HepG2 (cell line): ENCODE data around the gene FAM161A. TPM values are rescaled to one million over a fixed set of nuclear protein-coding genes. Genes with fewer than 3 reads are reported as not detected.

Source experiments
- ATAC-seq: fragments of 200-7000 bp; cut with Tn5 transposase; 3 replicates; pipeline ENCODE4 v1.9.1; 2020; ENCODE audit warnings: mild to moderate bottlenecking, moderate library complexity
- BruUV-seq: library from RNA; stranded (reverse); fragments of 400-500 nt; replicated peaks from 2 replicates; lab custom pipeline; 2021; lab: Mats Ljungman, UMichigan
- CTCF ChIA-PET: fragments of 300-600 bp; formaldehyde crosslinking; extraction: SDS; loops from one replicate; lab custom pipeline; 2021; ENCODE audit warnings: low total read pairs, inconsistent platforms, low intra/inter-chr PET ratio; lab: Yijun Ruan, JAX
- POLR2A ChIA-PET: fragments of 350-600 bp; sonication (Branson Sonifier 250); formaldehyde crosslinking; loops from one replicate; lab custom pipeline; 2020; ENCODE audit warnings: antibody characterized with exemption, inconsistent platforms; lab: Yijun Ruan, JAX
- DNase-seq: peaks from one replicate; pipeline ENCODE4 v3.0.0-alpha.2; 2015; ENCODE audit warnings: low spot score
- FAIRE-seq: peaks from 3 replicates; lab custom pipeline; 2011; peaks lifted over from hg19 to GRCh38; lab: Jason Lieb, UNC
- H2AFZ ChIP-seq: one replicate; pipeline ENCODE4 v1.6.1; 2011; ENCODE audit warnings: low read length, inconsistent platforms
- H3K27ac ChIP-seq: fragments of 300-600 bp; 3 replicates; pipeline ENCODE4 v1.8.0; 2011; ENCODE audit warnings: mixed run types, mild to moderate bottlenecking, mixed read lengths, low read length, inconsistent platforms; ENCODE audit not compliant: insufficient read depth; ENCODE audit errors: extremely low read length
- H3K27me3 ChIP-seq, 2 experiments: fragments of 200-600 bp in 1 of 2; 2 replicates in 1 of 2; 3 replicates in 1 of 2; pipeline versions ENCODE4 v1.6.0 to v1.8.0; 2011; ENCODE audit warnings: low read length in 2 of 2, mild to moderate bottlenecking in 2 of 2, moderate library complexity in 2 of 2, inconsistent platforms in 1 of 2; ENCODE audit not compliant: insufficient read depth in 2 of 2, control insufficient read depth in 1 of 2
- H3K36me3 ChIP-seq, 2 experiments: fragments of 200-600 bp in 1 of 2; replicated peaks in 1 of 2; 2 replicates in 1 of 2; 3 replicates in 1 of 2; pipeline versions ENCODE4 v1.5.1 to v1.8.0; 2011; ENCODE audit warnings: low read length in 2 of 2, inconsistent platforms in 1 of 2; ENCODE audit not compliant: insufficient read depth in 2 of 2, control insufficient read depth in 1 of 2
- H3K4me1 ChIP-seq: 2 replicates; pipeline ENCODE4 v1.5.1; 2012; ENCODE audit warnings: low read length, inconsistent platforms; ENCODE audit not compliant: insufficient read depth
- H3K4me2 ChIP-seq: 2 replicates; pipeline ENCODE4 v1.6.0; 2011; ENCODE audit warnings: low read depth, low read length, inconsistent platforms
- H3K4me3 ChIP-seq, 3 experiments: fragments of 200-600 bp in 1 of 3; sonication (generic), shearing (Covaris generic) in 1 of 3; replicated peaks in 1 of 3; 2 replicates each; pipeline ENCODE4 v1.5.1; 2011 to 2016; ENCODE audit warnings: low read length in 3 of 3, inconsistent platforms in 2 of 3, low read depth in 2 of 3, mild to moderate bottlenecking in 2 of 3, control low read depth in 1 of 3, mixed read lengths in 1 of 3; ENCODE audit not compliant: insufficient read depth in 1 of 3
- H3K79me2 ChIP-seq: one replicate; pipeline ENCODE4 v1.6.1; 2011; ENCODE audit warnings: low read length, inconsistent platforms; ENCODE audit not compliant: insufficient read depth
- H3K9ac ChIP-seq: 2 replicates; pipeline ENCODE4 v1.6.0; 2011; ENCODE audit warnings: mild to moderate bottlenecking, low read depth, low read length, inconsistent platforms; ENCODE audit not compliant: insufficient read depth
- H3K9me3 ChIP-seq: 2 replicates; pipeline ENCODE4 v1.5.1; 2012; ENCODE audit warnings: mild to moderate bottlenecking, low read length
- H4K20me1 ChIP-seq: 2 replicates; pipeline ENCODE4 v1.6.0; 2011; ENCODE audit warnings: inconsistent platforms, mild to moderate bottlenecking, low read length, moderate library complexity; ENCODE audit not compliant: insufficient read depth
- MAFF ChIP-seq: IDR thresholded peaks from 2 replicates; pipeline ENCODE4 v1.6.1; 2011; ENCODE audit warnings: low read depth, low read length, improper control_type of control experiment
- MAFK ChIP-seq, 2 experiments: IDR thresholded peaks in 1 of 2; conservative IDR thresholded peaks in 1 of 2; 2 replicates each; pipeline ENCODE4 v1.6.1; 2011; ENCODE audit warnings: improper control_type of control experiment in 2 of 2, low read length in 2 of 2
- NKX3-1 ChIP-seq: sonication (generic); formaldehyde crosslinking; IDR thresholded peaks from 2 replicates; pipeline ENCODE4 v1.5.0; 2020; ENCODE audit warnings: missing genetic modification reagents
- PHF20 ChIP-seq: sonication (generic); formaldehyde crosslinking; IDR thresholded peaks from 2 replicates; pipeline ENCODE4 v1.5.0; 2020; ENCODE audit warnings: mild to moderate bottlenecking, missing genetic modification reagents
- SP140L ChIP-seq: sonication (generic); formaldehyde crosslinking; IDR thresholded peaks from 2 replicates; pipeline ENCODE4 v1.4.0; 2020; ENCODE audit warnings: missing genetic modification reagents, borderline replicate concordance
- SP4 ChIP-seq: sonication (generic); formaldehyde crosslinking; IDR thresholded peaks from 2 replicates; pipeline ENCODE4 v1.8.1; 2023; ENCODE audit warnings: mild to moderate bottlenecking, missing genetic modification reagents
- ZC3H13 ChIP-seq: sonication (generic); formaldehyde crosslinking; IDR thresholded peaks from 2 replicates; pipeline ENCODE4 v1.8.1; 2023; ENCODE audit warnings: mild to moderate bottlenecking, missing genetic modification reagents, moderate library complexity
- ZMAT3 ChIP-seq: sonication (generic); formaldehyde crosslinking; conservative IDR thresholded peaks from 2 replicates; pipeline ENCODE4 v1.7.0; 2021; ENCODE audit warnings: missing genetic modification reagents
- ZNF207 ChIP-seq: fragments of 450-650 bp; IDR thresholded peaks from 2 replicates; pipeline ENCODE4 v1.6.1; 2016; ENCODE audit warnings: antibody characterized with exemption, borderline replicate concordance
- ZNF235 ChIP-seq: sonication (generic); formaldehyde crosslinking; IDR thresholded peaks from 2 replicates; pipeline ENCODE4 v1.8.1; 2023; ENCODE audit warnings: mild to moderate bottlenecking, missing genetic modification reagents, borderline replicate concordance
- ZNF34 ChIP-seq: sonication (generic); formaldehyde crosslinking; IDR thresholded peaks from 2 replicates; pipeline ENCODE4 v1.4.0; 2020; ENCODE audit warnings: mild to moderate bottlenecking, missing genetic modification reagents, borderline replicate concordance
- ZNF446 ChIP-seq: sonication (generic); formaldehyde crosslinking; IDR thresholded peaks from 2 replicates; pipeline ENCODE4 v1.5.0; 2020; ENCODE audit warnings: mild to moderate bottlenecking, missing genetic modification reagents
- ZNF564 ChIP-seq: sonication (generic); formaldehyde crosslinking; IDR thresholded peaks from 2 replicates; pipeline ENCODE4 v1.8.1; 2023; ENCODE audit warnings: mild to moderate bottlenecking, missing genetic modification reagents
- ZNF775 ChIP-seq: sonication (generic); formaldehyde crosslinking; IDR thresholded peaks from 2 replicates; pipeline ENCODE4 v1.4.0; 2020; ENCODE audit warnings: missing genetic modification reagents, mild to moderate bottlenecking, moderate library complexity, borderline replicate concordance
- whole genome bisulfite sequencing: methylation state at CpG from one replicate; pipeline ENCODE4 v1.1.6; 2017; ENCODE audit warnings: low lambda C conversion rate; 5-methylcytosine and 5-hydroxymethylcytosine counted together
- in situ Hi-C: cut with HindIII; loops from 2 replicates; pipeline ENCODE4 v1.10.0; 2017; ENCODE audit warnings: low pct_unique_long_range_greater_than_20kb; ENCODE audit not compliant: extremely low pct_ligation_motif_present
- intact Hi-C: fragments of 100-400 bp; cut with micrococcal nuclease; formaldehyde crosslinking; loops from one replicate; pipeline ENCODE4 v1.10.0; 2022; ENCODE audit not compliant: unreplicated experiment
- polyA plus RNA-seq, 8 experiments: library from polyadenylated mRNA; depleted of rRNA in 3 of 8; stranded (reverse) in 7 of 8; unstranded in 1 of 8; fragments of >200 nt; fragmentation: Illumina TruSeq in 4 of 8; extraction: Trizol in 4 of 8; gene quantifications; 2 replicates each; pipeline versions ENCODE4 v1.2.1 to v1.2.3, GENCODE V29; 2011 to 2016; ENCODE audit warnings: low read depth in 4 of 8, missing spikeins in 1 of 8, mixed read lengths in 1 of 8; ENCODE audit not compliant: insufficient read depth in 1 of 8
- total RNA-seq, 5 experiments: library from RNA; depleted of rRNA; stranded (reverse); fragments of >200 nt; fragmentation: Illumina TruSeq; extraction: Trizol; gene quantifications; 2 replicates each; pipeline ENCODE4 v1.2.3, GENCODE V29; 2016; ENCODE audit warnings: low read depth in 1 of 5
- TF ChIP-seq, protein P1 (sequence below): sonication (generic); formaldehyde crosslinking; IDR thresholded peaks from 2 replicates; pipeline ENCODE4 v1.9.0; 2021; ENCODE audit warnings: mild to moderate bottlenecking, missing genetic modification reagents
- TF ChIP-seq, protein P2 (sequence below): sonication (generic); formaldehyde crosslinking; IDR thresholded peaks from 2 replicates; pipeline ENCODE4 v1.9.0; 2022; ENCODE audit warnings: low read depth, missing genetic modification reagents

The FAM161A gene
- total and polyA plus RNA-seq, 2 of the 13 experiments (the other 11 are each of a cell fraction or from before 2014, with no cell fraction given) = 2.7 to 3.4 TPM

DNA sequence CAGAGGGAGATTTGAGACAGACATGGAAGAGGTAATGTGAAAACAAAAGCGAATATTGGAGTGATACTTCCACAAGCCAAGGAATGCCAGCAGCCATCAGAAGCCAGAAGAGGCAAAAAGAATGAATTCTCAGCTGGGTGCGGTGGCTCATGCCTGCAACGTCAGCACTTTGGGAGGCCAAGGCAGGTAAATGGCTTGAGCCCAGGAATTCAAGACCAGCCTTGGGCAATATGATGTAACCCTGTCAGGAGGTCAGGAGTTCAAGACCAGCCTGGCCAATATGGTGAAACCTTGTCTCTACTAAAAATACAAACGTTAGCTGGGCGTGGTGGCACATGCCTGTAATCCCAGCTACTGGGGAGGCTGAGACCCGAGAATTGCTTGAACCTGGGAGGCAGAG is 54.8 kb downstream of the FAM161A start:
- WGBS = 25% methylated on average over 6 of the region's 6 CpGs
- DNase-seq = no peak
- TF ChIP-seq MAFF = peak; percentile 78
- TF ChIP-seq SP4 (CRISPR knock-in tag) = no peak
- no peak for TF ChIP-seq SP140L (CRISPR knock-in tag)
- TF ChIP-seq, protein P1, sequence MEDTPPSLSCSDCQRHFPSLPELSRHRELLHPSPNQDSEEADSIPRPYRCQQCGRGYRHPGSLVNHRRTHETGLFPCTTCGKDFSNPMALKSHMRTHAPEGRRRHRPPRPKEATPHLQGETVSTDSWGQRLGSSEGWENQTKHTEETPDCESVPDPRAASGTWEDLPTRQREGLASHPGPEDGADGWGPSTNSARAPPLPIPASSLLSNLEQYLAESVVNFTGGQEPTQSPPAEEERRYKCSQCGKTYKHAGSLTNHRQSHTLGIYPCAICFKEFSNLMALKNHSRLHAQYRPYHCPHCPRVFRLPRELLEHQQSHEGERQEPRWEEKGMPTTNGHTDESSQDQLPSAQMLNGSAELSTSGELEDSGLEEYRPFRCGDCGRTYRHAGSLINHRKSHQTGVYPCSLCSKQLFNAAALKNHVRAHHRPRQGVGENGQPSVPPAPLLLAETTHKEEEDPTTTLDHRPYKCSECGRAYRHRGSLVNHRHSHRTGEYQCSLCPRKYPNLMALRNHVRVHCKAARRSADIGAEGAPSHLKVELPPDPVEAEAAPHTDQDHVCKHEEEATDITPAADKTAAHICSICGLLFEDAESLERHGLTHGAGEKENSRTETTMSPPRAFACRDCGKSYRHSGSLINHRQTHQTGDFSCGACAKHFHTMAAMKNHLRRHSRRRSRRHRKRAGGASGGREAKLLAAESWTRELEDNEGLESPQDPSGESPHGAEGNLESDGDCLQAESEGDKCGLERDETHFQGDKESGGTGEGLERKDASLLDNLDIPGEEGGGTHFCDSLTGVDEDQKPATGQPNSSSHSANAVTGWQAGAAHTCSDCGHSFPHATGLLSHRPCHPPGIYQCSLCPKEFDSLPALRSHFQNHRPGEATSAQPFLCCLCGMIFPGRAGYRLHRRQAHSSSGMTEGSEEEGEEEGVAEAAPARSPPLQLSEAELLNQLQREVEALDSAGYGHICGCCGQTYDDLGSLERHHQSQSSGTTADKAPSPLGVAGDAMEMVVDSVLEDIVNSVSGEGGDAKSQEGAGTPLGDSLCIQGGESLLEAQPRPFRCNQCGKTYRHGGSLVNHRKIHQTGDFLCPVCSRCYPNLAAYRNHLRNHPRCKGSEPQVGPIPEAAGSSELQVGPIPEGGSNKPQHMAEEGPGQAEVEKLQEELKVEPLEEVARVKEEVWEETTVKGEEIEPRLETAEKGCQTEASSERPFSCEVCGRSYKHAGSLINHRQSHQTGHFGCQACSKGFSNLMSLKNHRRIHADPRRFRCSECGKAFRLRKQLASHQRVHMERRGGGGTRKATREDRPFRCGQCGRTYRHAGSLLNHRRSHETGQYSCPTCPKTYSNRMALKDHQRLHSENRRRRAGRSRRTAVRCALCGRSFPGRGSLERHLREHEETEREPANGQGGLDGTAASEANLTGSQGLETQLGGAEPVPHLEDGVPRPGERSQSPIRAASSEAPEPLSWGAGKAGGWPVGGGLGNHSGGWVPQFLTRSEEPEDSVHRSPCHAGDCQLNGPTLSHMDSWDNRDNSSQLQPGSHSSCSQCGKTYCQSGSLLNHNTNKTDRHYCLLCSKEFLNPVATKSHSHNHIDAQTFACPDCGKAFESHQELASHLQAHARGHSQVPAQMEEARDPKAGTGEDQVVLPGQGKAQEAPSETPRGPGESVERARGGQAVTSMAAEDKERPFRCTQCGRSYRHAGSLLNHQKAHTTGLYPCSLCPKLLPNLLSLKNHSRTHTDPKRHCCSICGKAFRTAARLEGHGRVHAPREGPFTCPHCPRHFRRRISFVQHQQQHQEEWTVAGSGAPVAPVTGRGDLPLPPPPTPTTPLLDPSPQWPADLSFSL (CRISPR knock-in tag) = no peak
- TF ChIP-seq MAFK (conservative IDR thresholded peaks at IDR 0.05 in 1 of 2, IDR thresholded peaks at IDR 0.05 in 1 of 2; ENCODE audit: low read length in 2 of 2) = peak; percentile 79 to 89
- no peak for TF ChIP-seq ZNF446 (CRISPR knock-in tag)
- no peak for TF ChIP-seq ZNF235
- TF ChIP-seq ZC3H13 (CRISPR knock-in tag) = no peak
- TF ChIP-seq ZMAT3 = no peak
- no peak for TF ChIP-seq ZNF775
- TF ChIP-seq PHF20 (CRISPR knock-in tag) = no peak
- no peak for TF ChIP-seq NKX3-1
- no peak for TF ChIP-seq ZNF207
- TF ChIP-seq ZNF564 = no peak
- TF ChIP-seq ZNF34 (CRISPR knock-in tag) = no peak
- TF ChIP-seq, protein P2, sequence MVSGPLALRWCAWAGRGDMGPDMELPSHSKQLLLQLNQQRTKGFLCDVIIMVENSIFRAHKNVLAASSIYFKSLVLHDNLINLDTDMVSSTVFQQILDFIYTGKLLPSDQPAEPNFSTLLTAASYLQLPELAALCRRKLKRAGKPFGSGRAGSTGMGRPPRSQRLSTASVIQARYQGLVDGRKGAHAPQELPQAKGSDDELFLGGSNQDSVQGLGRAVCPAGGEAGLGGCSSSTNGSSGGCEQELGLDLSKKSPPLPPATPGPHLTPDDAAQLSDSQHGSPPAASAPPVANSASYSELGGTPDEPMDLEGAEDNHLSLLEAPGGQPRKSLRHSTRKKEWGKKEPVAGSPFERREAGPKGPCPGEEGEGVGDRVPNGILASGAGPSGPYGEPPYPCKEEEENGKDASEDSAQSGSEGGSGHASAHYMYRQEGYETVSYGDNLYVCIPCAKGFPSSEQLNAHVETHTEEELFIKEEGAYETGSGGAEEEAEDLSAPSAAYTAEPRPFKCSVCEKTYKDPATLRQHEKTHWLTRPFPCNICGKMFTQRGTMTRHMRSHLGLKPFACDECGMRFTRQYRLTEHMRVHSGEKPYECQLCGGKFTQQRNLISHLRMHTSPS (CRISPR knock-in tag) = no peak
- TF ChIP-seq, all 625 proteins: peak for 2
- no peak for ATAC-seq
- intact Hi-C loops (no loop called here), in situ Hi-C loops (no loop called here)
- ChIA-PET CTCF (no interaction called here), POLR2A (no interaction called here)
- H3K36me3 ChIP-seq = no peaks in the 10 kb centered on the region
- no peak overlapping the region for H3K4me2 ChIP-seq
- H4K20me1 ChIP-seq = no peaks in the 10 kb centered on the region
- H3K27ac ChIP-seq = no peak overlapping the region
- H3K79me2 ChIP-seq = no peaks in the 10 kb centered on the region
- no peaks in the 10 kb centered on the region for H3K9me3 ChIP-seq
- peaks cover 0 to 27% of the 10 kb centered on the region in 2 experiments; a peak in 2 of 5 replicates for H3K27me3 ChIP-seq
- no peaks in the 10 kb centered on the region for H3K4me1 ChIP-seq
- BruUV-seq = no TSS peak
- no peak overlapping the region for H3K9ac ChIP-seq
- no peak overlapping the region for H2AFZ ChIP-seq
- H3K4me3 ChIP-seq = no peak overlapping the region
- no peak for FAIRE-seq
